NCI-H82 treated with DMSO at 0.1 percent for 48 hours (cell line): ENCODE results near the gene GIT1.

Experiments used
- DNase-seq: peaks from one replicate; lab custom pipeline; 2025; ENCODE audit not compliant: unreplicated experiment; lab: John Stamatoyannopoulos, UW

GIT1 gene, protein sequence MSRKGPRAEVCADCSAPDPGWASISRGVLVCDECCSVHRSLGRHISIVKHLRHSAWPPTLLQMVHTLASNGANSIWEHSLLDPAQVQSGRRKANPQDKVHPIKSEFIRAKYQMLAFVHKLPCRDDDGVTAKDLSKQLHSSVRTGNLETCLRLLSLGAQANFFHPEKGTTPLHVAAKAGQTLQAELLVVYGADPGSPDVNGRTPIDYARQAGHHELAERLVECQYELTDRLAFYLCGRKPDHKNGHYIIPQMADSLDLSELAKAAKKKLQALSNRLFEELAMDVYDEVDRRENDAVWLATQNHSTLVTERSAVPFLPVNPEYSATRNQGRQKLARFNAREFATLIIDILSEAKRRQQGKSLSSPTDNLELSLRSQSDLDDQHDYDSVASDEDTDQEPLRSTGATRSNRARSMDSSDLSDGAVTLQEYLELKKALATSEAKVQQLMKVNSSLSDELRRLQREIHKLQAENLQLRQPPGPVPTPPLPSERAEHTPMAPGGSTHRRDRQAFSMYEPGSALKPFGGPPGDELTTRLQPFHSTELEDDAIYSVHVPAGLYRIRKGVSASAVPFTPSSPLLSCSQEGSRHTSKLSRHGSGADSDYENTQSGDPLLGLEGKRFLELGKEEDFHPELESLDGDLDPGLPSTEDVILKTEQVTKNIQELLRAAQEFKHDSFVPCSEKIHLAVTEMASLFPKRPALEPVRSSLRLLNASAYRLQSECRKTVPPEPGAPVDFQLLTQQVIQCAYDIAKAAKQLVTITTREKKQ

DNA sequence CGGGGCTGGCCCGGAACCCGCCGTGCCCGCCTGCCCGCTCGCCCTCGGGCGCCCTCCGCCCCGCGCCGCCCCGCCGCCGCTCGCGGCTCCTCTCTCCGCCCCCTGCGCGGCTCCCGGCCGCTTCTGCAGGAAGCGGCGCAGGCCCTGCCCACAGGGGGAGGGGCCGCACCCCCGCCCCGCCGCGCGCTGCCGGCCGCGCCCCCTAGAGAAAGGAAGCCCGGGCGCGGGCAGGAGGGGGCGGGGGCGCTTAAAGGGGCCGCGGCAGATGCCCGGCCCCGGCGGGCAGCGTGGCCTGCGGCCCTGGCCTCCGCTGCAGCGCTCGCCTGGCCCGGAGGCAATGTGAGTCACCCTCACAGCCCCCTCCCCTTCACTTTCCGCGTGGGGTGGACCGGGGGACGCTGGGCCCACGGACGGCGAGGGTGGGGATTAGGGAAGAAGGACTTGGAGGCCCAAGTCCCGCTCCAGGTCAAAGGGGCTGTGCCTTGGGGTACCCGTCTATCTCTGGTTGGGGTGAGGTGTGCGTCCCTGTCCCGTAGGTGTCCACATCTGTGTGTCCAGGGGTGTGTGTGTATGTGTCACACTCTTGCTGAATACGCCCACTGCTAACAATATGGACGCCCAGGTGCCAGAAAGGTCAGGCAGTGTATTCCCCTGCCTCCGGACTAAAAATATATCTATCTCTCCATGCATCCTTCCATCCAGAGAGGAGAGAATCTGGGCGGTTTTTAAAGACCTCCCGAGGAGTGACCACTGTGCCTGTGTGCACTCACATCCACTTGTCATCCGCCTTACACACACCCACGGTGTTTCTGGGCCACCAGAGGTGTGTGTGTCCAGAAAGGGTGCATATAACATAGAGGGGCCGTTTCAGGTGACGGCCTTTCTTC, at the start of gene GIT1:
Gene GIT1 (minus strand): TSS at position 125 of the 887 bp plus-strand sequence. CDS start 270 bp downstream, outside the sequence.
- peak; percentile 70 for DNase-seq

DNA sequence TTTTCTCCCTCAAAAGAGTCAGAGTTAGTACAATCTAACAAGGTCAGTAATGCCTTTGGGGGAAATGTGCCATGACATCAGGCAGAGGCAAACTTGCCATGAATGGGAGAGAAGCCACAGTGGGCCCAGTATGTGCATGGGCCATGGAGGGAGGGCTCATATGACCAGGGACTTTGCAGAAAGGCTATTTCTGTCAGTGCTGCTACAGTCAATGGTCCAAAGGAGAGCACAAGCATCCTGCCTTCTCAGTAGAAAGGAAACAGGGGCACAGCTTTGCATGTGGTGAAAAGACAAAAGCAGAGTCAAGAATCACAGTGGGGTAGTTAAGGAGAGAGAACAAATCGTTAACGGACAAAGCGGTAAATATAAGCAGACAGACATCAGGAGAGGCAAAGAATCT, 44.4 kb upstream of the GIT1 start:
- no peak for DNase-seq

DNA sequence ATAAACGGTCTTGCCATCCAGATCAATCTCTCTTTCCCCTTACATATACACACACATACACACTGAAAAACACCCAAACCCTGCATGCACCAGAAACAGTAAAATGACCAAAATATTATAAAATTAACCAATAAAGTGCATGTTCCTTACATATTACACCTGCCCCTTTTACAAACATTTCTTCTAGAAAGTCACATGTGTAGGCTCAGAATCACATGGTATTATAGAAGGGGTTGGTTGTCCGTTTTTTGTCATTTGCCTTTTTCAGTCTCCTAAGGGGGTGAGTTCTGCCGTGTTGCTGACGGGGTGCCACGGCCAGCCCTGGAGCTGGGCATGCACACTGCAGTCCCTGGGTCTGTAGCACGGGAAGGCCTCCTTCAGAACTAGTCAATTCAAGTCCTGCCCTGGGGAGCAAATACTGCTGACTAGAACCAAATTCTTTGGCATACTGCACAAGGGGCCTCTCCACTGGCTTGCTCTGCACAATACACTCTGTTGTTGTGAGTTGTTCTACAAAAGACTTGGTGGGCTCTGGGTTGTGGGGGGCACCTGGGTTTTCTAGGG, 41.3 kb upstream of the GIT1 start:
- DNase-seq, result no peak

GRCh38 chr17:29629839-29630238, 40.4 kb upstream of the GIT1 start:
- no peak for DNase-seq

DNA sequence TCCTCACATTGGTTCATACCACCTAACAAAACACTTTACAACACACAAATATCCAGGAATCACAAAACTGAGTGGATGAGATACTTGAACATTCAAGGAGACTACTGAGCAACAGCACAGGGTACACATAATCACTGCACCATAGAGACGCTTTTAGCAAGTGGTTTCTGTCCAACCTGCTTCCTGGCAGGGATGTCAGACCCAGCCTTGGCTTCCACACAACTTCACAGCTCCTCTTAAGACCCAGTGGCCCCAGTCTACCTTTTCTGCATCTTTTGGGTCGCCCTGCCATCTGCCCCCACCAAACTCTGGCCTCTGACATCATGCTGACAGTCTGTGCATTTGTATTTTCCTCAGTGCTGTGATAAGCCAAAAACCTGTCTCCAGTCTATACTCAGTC, 39.2 kb upstream of the GIT1 start:
- DNase-seq, result no peak

- no peak for DNase-seq
Observed at GRCh38 chr17:29627951-29628350, 38.5 kb upstream of the GIT1 start.

GRCh38 chr17:29625037-29625750, 35.7 kb upstream of the GIT1 start:
- no peak for DNase-seq

GRCh38 chr17:29624586-29624985, 35.1 kb upstream of the GIT1 start:
- DNase-seq, result no peak

DNA sequence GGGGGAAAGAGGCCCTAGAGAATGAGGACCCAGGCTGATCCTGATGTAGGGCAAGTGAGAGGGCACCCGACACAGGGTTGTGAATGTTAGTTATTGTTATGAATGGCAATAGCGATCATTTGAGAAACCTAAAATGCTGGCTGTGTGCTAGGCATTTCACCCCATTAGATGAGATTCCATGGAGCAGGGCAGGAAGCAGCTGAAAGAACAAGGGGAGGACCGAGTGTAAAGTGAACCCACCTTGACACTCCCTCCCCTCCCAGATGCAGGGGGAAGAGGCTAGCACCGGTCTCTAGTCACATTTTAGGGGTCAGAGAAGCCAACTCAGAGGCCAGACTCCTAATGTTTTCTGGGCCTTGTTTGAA, 33.8 kb upstream of the GIT1 start:
- no peak for DNase-seq

- peak; percentile 12 for DNase-seq
Observed at GRCh38 chr17:29622337-29623282, 33.2 kb upstream of the GIT1 start, which contains the start of gene CORO6. Gene CORO6 (minus strand): TSS chr17:29622912. CDS start chr17:29621421, 1,491 bp downstream.

DNA sequence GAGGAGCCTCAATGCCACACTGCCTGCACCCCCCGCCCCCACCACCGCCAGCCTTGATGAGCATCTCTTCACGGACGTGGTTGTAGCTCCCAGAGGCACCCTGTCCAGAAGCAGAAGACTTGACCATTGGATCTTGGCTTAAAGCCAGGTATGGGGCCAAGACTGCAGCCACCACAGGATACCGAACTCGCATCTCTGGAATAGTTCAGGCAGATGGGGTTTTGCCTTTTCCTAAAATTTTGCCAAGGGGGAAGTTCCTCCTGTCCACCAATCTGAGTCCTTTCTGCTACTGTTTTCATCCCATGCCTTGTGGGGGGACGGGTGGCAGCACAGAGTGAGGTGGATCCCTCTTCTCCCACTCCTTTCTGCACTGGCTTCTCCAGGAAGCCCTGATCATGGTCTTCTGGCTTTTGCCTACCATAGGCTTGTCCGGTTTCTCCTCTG, 32.3 kb upstream of the GIT1 start:
- DNase-seq, result no peak

GRCh38 chr17:29620779-29621500, 31.5 kb upstream of the GIT1 start:
- no peak for DNase-seq

GRCh38 chr17:29620271-29620670, 30.8 kb upstream of the GIT1 start:
- no peak for DNase-seq

DNA sequence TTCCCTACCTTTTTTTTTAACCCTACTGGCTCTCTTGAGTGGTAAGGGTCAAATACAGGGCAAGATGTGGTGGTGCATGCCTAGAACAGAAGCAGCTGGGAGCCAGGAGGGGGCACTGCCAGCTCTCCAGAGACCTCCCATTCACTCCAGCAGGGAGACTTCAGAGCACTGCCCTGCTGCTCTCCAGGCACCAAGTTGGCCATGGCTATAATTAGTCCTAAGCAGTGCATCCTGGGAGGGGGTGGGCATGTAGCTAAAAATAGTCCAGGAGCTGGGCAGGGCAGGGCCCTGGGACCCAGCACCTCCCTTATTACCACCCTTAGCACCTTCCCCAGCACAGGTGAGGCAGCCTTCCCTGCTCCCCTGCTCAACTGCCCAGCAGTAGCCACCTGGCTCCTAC, 29.8 kb upstream of the GIT1 start:
- DNase-seq, result no peak

DNA sequence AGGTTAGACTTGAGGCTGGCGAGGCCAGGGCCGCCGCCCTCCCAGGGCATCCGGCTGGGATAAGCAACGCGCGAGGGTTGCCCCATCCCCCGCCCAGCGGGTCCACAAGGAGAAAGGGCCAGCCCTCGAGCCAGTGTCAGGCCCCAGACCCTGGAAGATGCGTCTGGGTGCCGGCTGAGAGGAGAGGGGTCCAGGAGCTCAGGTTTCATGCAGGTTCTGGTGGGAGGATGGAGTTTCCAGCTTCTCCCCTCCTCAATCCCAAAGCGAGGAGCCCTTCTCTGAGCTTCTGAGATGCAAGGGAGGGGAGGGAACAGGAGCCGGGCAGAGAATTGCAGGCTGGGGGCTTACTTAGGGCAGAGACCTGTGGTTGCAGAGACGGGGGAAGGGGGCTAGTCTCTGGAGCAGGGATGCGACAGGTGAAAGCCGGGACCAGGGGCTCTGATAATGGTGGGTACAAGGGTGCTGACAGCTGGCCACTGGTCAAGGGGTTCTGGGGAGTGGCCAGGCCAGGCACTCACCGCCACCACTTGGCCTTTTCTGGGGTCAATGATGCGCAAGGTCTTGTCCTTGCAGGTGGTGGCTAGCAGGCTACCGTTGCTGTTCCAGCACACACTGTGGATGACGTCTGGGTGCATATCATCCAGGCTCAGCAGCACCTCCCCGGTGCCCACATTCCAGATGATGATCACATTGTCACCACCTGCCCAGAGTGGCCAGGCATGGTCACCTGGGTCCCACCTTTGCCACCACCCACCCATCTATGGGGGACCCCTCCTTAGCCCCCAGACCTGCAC, 29.0 kb upstream of the GIT1 start:
- DNase-seq, result no peak

GRCh38 chr17:29617481-29618271, 28.2 kb upstream of the GIT1 start:
- DNase-seq, result peak; percentile 46

DNA sequence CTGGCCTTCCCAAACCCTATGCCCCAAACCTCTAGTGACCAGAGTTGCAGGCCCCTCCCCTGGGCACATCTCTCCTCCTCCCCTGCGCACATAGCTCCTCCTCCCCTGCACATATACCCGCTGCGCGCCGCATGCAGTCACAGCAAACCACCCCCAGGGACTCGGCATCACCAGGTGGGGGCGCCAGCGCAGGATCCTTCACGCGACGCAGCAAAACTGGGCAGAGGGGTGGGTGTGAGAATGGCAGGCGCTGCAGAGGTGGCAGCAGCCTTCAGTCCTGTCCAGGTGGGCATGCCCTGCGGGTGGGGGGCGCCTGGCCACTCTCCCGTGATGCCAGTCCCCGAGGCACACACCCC, 27.7 kb upstream of the GIT1 start:
- DNase-seq, result peak; percentile 78
